ENCODE results near the gene LGALS7B. TPM values are rescaled to one million over a fixed set of nuclear protein-coding genes. Genes with fewer than 3 reads are reported as not detected.

The LGALS7B gene
- total and polyA plus RNA-seq, 2 of the 4 experiments (the other 2 are of a cell fraction): not detected

DNA sequence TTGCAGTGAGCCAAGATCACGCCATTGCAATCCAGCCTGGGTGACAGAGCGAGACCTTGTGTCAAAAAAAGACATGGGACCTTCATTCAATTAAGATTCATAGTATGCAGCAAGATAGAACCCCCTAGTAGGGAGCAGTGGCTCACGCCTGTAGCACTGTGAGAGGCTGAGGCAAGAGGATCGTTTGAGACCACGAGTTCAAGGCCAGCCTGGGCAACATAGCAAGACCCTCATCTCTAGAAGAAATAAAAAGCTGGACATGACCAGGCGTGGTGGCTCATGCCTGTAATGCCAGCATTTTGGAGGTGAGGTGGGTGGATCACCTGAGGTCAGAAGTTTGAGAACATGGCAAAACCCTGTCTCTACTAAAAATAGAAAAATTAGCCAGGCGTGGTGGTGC, 8.6 kb upstream of the LGALS7B start:
- Histone ChIP-seq H3K9ac (ENCODE audit: low read depth, low read length) (no peak overlapping the region), H2AK5ac (ENCODE audit: low read depth, low read length) (no peak overlapping the region), H4K20me1 (ENCODE audit: insufficient read depth, low read length) (no peaks in the 10 kb centered on the region), H3K36me3 (ENCODE audit: control insufficient read depth, insufficient read depth, low read length) (no peaks in the 10 kb centered on the region), H2BK5ac (ENCODE audit: low read depth, low read length, poor library complexity, severe bottlenecking) (no peak overlapping the region), H3K18ac (ENCODE audit: low read depth, low read length) (no peak overlapping the region), H3K4ac (ENCODE audit: low read depth, low read length) (no peak overlapping the region), H4K91ac (ENCODE audit: insufficient read depth, low read depth, low read length) (no peak overlapping the region), H3K4me3 (ENCODE audit: insufficient read depth, low read depth, low read length) (no peak overlapping the region), H3K4me1 (ENCODE audit: control insufficient read depth, insufficient read depth, low read length) (no peaks in the 10 kb centered on the region), H3K79me1 (ENCODE audit: low read depth in 1 of 2, low read length in 2 of 2) (no peaks in the 10 kb centered on the region), H4K8ac (ENCODE audit: low read depth in 2 of 2, low read length in 2 of 2) (no peak overlapping the region), H3K27me3 (ENCODE audit: control insufficient read depth, insufficient read depth, low read length) (peaks cover 17% of the 10 kb centered on the region), H2BK120ac (ENCODE audit: low read depth, low read length) (no peak overlapping the region), H3K9me1 (ENCODE audit: insufficient read depth, low read length) (no peaks in the 10 kb centered on the region), H3K9me3 (ENCODE audit: control insufficient read depth, insufficient read depth, low read length) (no peaks in the 10 kb centered on the region), H2AFZ (replicated peaks; ENCODE audit: low read length, poor library complexity) (no peak overlapping the region), H3K56ac (ENCODE audit: extremely low read depth, insufficient read depth, low read length) (no peak overlapping the region), H3K4me2 (ENCODE audit: low read depth, low read length) (no peak overlapping the region), H3K14ac (replicated peaks; ENCODE audit: low read depth, low read length) (no peak overlapping the region), H2AK9ac (replicated peaks; ENCODE audit: low read depth, low read length, poor library complexity) (no peak overlapping the region), H2BK20ac (ENCODE audit: low read depth, low read length) (no peak overlapping the region), H3K23ac (ENCODE audit: low read depth, low read length) (no peak overlapping the region), H2BK15ac (ENCODE audit: low read depth, low read length) (no peak overlapping the region), H4K5ac (ENCODE audit: low read depth, low read length) (no peak overlapping the region), H3K27ac (ENCODE audit: insufficient read depth, low read length) (no peak overlapping the region)
- dilution Hi-C loops (cut with HindIII; ENCODE audit: low sequenced_read_pairs, unreplicated experiment) (no loop called here), in situ Hi-C loops (cut with MboI; ENCODE audit: low sequenced_read_pairs) (no loop called here), intact Hi-C loops (cut with micrococcal nuclease) (no loop called here)
- TF ChIP-seq SMC3 (IDR thresholded peaks at IDR 0.05; ENCODE audit: low read depth, low read length) (no peak), FOS (IDR thresholded peaks at IDR 0.05; ENCODE audit: low read depth, low read length) (no peak), MAZ (IDR thresholded peaks at IDR 0.05; ENCODE audit: borderline replicate concordance, low read depth, low read length) (no peak), MXI1 (IDR thresholded peaks at IDR 0.05; ENCODE audit: borderline replicate concordance, low read depth, low read length) (no peak), RFX5 (IDR thresholded peaks at IDR 0.05; ENCODE audit: low read depth, low read length) (no peak), CEBPB (IDR thresholded peaks at IDR 0.05; ENCODE audit: low read depth, low read length) (no peak), CHD1 (IDR thresholded peaks at IDR 0.05; ENCODE audit: low read depth, low read length) (no peak), RCOR1 (IDR thresholded peaks at IDR 0.05; ENCODE audit: insufficient replicate concordance, low read length) (no peak), MAFK (IDR thresholded peaks at IDR 0.05; ENCODE audit: low read depth, low read length) (no peak), POLR2A (IDR thresholded peaks at IDR 0.05; ENCODE audit: low read depth, low read length) (no peak), RAD21 (IDR thresholded peaks at IDR 0.05; ENCODE audit: low read length) (no peak), NFE2L2 (IDR thresholded peaks at IDR 0.05; ENCODE audit: low read depth, low read length) (no peak), BHLHE40 (IDR thresholded peaks at IDR 0.05; ENCODE audit: low read depth, low read length) (no peak)
- TF ChIP-seq, protein P1, sequence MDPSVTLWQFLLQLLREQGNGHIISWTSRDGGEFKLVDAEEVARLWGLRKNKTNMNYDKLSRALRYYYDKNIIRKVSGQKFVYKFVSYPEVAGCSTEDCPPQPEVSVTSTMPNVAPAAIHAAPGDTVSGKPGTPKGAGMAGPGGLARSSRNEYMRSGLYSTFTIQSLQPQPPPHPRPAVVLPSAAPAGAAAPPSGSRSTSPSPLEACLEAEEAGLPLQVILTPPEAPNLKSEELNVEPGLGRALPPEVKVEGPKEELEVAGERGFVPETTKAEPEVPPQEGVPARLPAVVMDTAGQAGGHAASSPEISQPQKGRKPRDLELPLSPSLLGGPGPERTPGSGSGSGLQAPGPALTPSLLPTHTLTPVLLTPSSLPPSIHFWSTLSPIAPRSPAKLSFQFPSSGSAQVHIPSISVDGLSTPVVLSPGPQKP (IDR thresholded peaks at IDR 0.05; ENCODE audit: borderline replicate concordance, low read depth, low read length): no peak
- TF ChIP-seq, protein P2, sequence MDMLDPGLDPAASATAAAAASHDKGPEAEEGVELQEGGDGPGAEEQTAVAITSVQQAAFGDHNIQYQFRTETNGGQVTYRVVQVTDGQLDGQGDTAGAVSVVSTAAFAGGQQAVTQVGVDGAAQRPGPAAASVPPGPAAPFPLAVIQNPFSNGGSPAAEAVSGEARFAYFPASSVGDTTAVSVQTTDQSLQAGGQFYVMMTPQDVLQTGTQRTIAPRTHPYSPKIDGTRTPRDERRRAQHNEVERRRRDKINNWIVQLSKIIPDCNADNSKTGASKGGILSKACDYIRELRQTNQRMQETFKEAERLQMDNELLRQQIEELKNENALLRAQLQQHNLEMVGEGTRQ (IDR thresholded peaks at IDR 0.05; ENCODE audit: low read depth, low read length): no peak
- TF ChIP-seq, protein P3, sequence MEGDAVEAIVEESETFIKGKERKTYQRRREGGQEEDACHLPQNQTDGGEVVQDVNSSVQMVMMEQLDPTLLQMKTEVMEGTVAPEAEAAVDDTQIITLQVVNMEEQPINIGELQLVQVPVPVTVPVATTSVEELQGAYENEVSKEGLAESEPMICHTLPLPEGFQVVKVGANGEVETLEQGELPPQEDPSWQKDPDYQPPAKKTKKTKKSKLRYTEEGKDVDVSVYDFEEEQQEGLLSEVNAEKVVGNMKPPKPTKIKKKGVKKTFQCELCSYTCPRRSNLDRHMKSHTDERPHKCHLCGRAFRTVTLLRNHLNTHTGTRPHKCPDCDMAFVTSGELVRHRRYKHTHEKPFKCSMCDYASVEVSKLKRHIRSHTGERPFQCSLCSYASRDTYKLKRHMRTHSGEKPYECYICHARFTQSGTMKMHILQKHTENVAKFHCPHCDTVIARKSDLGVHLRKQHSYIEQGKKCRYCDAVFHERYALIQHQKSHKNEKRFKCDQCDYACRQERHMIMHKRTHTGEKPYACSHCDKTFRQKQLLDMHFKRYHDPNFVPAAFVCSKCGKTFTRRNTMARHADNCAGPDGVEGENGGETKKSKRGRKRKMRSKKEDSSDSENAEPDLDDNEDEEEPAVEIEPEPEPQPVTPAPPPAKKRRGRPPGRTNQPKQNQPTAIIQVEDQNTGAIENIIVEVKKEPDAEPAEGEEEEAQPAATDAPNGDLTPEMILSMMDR (conservative IDR thresholded peaks at IDR 0.05; ENCODE audit: low read depth, low read length): no peak
- WGBS, 2 experiments (ENCODE audit: extremely low coverage in 2 of 2, insufficient read length in 1 of 2): no CpG with 5 or more reads among the region's 7 CpGs
- ChIA-PET POLR2A (ENCODE audit: unreplicated experiment) (no interaction called here), CTCF (no interaction called here)
- ATAC-seq (ENCODE audit: low read depth) (no peak), DNase-seq (no peak)
- no TSS peak for BruUV-seq (replicated peaks)
